Loucy (cell line): ENCODE measurements around the gene POLR3C.

Source experiments
- H2AFZ ChIP-seq: fragments of 200-600 bp; sonication (generic); 2 replicates; pipeline ENCODE4 v1.6.0; 2016; ENCODE audit warnings: antibody characterized with exemption, mild to moderate bottlenecking, low read length, moderate library complexity
- H3F3A ChIP-seq: fragments of 200-600 bp; 2 replicates; pipeline ENCODE4 v1.6.0; 2016; ENCODE audit warnings: antibody characterized with exemption, low read depth, mild to moderate bottlenecking
- H3K27me3 ChIP-seq: fragments of 200-600 bp; sonication (generic); 2 replicates; pipeline ENCODE4 v1.6.1; 2014; ENCODE audit warnings: low read length, mild to moderate bottlenecking; ENCODE audit not compliant: insufficient read depth, poor library complexity, severe bottlenecking
- H3K36me3 ChIP-seq: fragments of 200-600 bp; sonication (generic); 2 replicates; pipeline ENCODE4 v1.6.1; 2016; ENCODE audit warnings: low read length; ENCODE audit not compliant: insufficient read depth
- H3K4me1 ChIP-seq: fragments of 200-600 bp; sonication (generic); 2 replicates; pipeline ENCODE4 v1.5.1; 2014; ENCODE audit warnings: low read length, mild to moderate bottlenecking; ENCODE audit not compliant: insufficient read depth, poor library complexity, severe bottlenecking
- H3K4me2 ChIP-seq: fragments of 200-600 bp; sonication (generic); 2 replicates; pipeline ENCODE4 v1.6.0; 2014; ENCODE audit warnings: antibody characterized with exemption, low read length, low read depth, mild to moderate bottlenecking; ENCODE audit not compliant: poor library complexity, severe bottlenecking
- H3K4me3 ChIP-seq: fragments of 200-600 bp; sonication (generic); 2 replicates; pipeline ENCODE4 v1.5.1; 2014; ENCODE audit warnings: low read length, mild to moderate bottlenecking, mixed read lengths; ENCODE audit not compliant: poor library complexity, severe bottlenecking
- H3K79me2 ChIP-seq: fragments of 200-600 bp; sonication (generic); 2 replicates; pipeline ENCODE4 v1.6.1; 2014; ENCODE audit warnings: low read length; ENCODE audit not compliant: insufficient read depth
- H3K9ac ChIP-seq: fragments of 200-600 bp; sonication (generic); 2 replicates; pipeline ENCODE4 v1.6.0; 2014; ENCODE audit warnings: mild to moderate bottlenecking, low read depth, low read length, moderate library complexity; ENCODE audit not compliant: poor library complexity, severe bottlenecking
- H3K9me2 ChIP-seq: fragments of 200-600 bp; sonication (generic); replicated peaks from 2 replicates; pipeline ENCODE4 v1.6.1; 2016; ENCODE audit warnings: low read depth, low read length, mixed read lengths
- H3K9me3 ChIP-seq: fragments of 200-600 bp; sonication (generic); 2 replicates; pipeline ENCODE4 v1.6.1; 2014; ENCODE audit warnings: mild to moderate bottlenecking, antibody characterized with exemption, low read length, low read depth; ENCODE audit not compliant: insufficient read depth
- H4K20me1 ChIP-seq: fragments of 200-600 bp; sonication (generic); 2 replicates; pipeline ENCODE4 v1.6.0; 2014; ENCODE audit warnings: antibody characterized with exemption, low read length, mild to moderate bottlenecking; ENCODE audit not compliant: insufficient read depth, poor library complexity, severe bottlenecking
- EZH2phosphoT487 ChIP-seq: fragments of 200-600 bp; IDR thresholded peaks from 2 replicates; pipeline ENCODE4 v1.6.1; 2018; ENCODE audit warnings: antibody characterized with exemption, mild to moderate bottlenecking, moderate library complexity, borderline replicate concordance
- TF ChIP-seq, protein P1 (sequence below): fragments of 200-600 bp; sonication (generic); conservative IDR thresholded peaks from 2 replicates; pipeline ENCODE4 v1.5.1; 2014; ENCODE audit warnings: mild to moderate bottlenecking, antibody characterized with exemption, low read length

The POLR3C gene

DNA sequence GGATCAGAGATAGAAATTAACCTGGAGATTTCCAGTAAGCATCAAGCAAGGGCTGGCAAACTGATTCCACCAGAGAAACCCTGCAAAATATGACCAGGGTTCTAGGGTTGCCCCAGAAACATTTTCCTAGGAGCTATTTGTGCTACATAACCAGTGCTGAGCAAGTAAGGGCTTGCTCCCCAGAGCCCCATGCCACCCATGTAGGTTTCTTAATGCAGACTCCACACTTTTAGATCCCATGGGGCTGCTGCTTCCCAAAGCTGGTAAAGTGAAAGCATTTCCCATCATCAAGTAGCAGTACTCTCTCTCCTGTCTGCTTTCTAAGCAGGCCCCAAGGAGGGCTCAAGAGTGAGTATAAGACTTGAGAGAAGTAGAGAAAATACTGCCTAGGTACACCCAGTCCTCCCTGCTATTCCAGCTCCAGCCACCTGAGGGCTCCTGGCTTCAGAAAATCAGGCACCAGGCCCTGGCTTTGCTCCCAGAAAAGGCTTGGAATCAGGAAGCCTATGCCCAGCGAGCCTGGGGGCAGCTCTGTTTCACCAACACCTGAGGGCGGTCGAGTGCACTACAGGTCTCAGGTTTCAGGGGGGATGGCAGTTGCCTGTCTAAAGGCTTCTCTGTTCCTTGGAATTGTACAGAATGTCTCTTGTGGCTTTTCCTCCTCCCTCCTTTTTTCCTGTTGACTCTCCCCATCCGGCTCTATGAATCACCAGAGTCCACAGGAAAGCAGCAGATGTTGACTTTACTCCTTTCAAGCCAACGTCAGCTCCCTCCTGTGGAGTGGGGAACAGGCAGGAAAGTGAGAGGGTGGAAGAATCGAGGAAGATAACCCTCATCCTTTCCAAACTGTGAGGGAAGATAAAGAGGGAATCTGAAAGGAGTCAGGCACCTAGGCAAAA, 67.8 kb downstream of the POLR3C start:
- Histone ChIP-seq H3K9ac (peak overlapping the region; percentile 33), H3K4me2 (no peak overlapping the region)

DNA sequence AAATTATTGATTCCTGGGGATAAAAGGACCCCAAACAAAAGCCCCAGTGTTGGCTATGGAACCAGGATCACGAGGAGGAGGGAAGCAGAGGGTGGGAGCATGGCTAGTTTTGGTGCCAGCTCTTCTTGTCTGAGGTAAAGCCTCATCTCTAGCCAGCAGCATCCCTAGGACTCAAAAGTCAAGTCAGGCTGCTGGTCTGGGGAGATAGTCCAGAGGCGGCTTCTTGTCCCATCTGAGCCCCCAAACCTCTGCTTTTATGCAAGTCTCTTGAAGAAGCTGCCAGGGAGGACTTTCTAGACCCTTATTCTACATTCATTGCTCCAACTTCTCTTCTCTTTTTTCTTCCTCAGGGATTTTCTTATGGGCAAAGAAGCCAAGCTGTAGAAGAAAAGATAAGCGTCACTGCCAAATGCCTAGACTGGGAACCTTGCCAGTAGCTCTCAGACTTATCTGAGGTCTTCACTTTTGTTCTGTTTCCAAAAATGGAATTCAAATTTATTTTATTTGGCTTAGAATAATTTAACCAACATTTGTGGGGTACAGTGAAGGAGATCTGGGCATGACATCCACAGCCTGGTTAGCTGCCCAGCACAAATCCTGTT, 68.6 kb downstream of the POLR3C start:
- TF ChIP-seq, protein P1, sequence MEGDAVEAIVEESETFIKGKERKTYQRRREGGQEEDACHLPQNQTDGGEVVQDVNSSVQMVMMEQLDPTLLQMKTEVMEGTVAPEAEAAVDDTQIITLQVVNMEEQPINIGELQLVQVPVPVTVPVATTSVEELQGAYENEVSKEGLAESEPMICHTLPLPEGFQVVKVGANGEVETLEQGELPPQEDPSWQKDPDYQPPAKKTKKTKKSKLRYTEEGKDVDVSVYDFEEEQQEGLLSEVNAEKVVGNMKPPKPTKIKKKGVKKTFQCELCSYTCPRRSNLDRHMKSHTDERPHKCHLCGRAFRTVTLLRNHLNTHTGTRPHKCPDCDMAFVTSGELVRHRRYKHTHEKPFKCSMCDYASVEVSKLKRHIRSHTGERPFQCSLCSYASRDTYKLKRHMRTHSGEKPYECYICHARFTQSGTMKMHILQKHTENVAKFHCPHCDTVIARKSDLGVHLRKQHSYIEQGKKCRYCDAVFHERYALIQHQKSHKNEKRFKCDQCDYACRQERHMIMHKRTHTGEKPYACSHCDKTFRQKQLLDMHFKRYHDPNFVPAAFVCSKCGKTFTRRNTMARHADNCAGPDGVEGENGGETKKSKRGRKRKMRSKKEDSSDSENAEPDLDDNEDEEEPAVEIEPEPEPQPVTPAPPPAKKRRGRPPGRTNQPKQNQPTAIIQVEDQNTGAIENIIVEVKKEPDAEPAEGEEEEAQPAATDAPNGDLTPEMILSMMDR = no peak
- no peak for TF ChIP-seq EZH2phosphoT487
- Histone ChIP-seq H3K9me3 (no peaks in the 10 kb centered on the region), H3K27me3 (no peaks in the 10 kb centered on the region), H2AFZ (0 out of 2 replicates have a peak overlapping the region, but pooled peaks have one; percentile 52), H3K4me2 (no peak overlapping the region), H3K9me2 (no peaks in the 10 kb centered on the region), H3F3A (no peaks in the 10 kb centered on the region), H3K79me2 (no peaks in the 10 kb centered on the region), H3K4me1 (no peaks in the 10 kb centered on the region), H3K4me3 (no peak overlapping the region), H4K20me1 (no peaks in the 10 kb centered on the region), H3K36me3 (no peaks in the 10 kb centered on the region), H3K9ac (peak overlapping the region; percentile 33)

More for the DNA sequence above, 67.8 kb downstream of the POLR3C start:
- H3K79me2 ChIP-seq = no peaks in the 10 kb centered on the region
- H3K9me3 ChIP-seq = no peaks in the 10 kb centered on the region
- no peaks in the 10 kb centered on the region for H3K9me2 ChIP-seq
- TF ChIP-seq, protein P1 = peak; percentile 94
- no peak for TF ChIP-seq EZH2phosphoT487
- H3K27me3 ChIP-seq = no peaks in the 10 kb centered on the region
- no peaks in the 10 kb centered on the region for H4K20me1 ChIP-seq
- no peaks in the 10 kb centered on the region for H3F3A ChIP-seq
- no peaks in the 10 kb centered on the region for H3K36me3 ChIP-seq
- H2AFZ ChIP-seq = peak overlapping the region; percentile 52
- H3K4me1 ChIP-seq = no peaks in the 10 kb centered on the region
- no peak overlapping the region for H3K4me3 ChIP-seq

DNA sequence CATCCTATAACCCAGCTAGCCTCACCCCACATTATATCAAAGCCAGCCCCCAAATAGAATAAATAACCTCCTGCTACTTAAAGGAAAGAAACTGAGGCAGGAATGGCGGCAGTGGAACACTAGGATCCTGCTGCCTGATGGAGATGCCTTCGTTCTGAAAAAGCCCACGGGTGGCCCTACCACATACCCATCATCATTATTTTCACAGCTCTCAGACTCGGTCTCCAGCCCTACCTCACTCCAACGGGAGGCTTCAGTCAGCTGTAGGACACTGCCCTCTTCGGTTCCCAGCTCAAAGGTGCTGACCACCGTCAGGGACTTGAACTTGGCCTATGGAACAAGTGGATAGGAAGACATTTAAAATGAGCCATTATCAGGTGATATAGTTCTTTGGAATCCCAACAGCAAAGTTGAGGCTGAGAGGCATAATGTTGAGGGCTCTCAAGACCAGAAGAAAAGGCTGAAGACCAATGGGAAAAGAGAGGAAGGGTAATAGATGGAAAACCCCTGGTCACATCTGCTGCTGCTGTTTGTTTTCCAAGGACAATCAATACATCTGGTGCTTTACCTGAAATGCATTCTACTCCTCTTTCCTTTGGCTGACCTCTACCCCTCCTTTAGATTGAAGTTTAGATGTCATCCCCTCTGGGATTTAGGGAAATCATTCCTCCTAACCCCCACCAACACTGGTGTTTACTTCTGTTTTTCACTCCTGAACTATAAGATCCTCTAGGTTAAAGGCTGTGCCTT, 69.5 kb downstream of the POLR3C start:
- no peak for TF ChIP-seq EZH2phosphoT487
- TF ChIP-seq, protein P1 = no peak
- no peak overlapping the region for H3K4me2 ChIP-seq
- H3K4me3 ChIP-seq = no peak overlapping the region
- no peaks in the 10 kb centered on the region for H3K9me2 ChIP-seq
- no peaks in the 10 kb centered on the region for H3K27me3 ChIP-seq
- H2AFZ ChIP-seq = no peak overlapping the region
- no peaks in the 10 kb centered on the region for H3K9me3 ChIP-seq
- no peaks in the 10 kb centered on the region for H3K4me1 ChIP-seq
- no peaks in the 10 kb centered on the region for H4K20me1 ChIP-seq
- H3K9ac ChIP-seq = no peak overlapping the region
- H3K79me2 ChIP-seq = no peaks in the 10 kb centered on the region
- H3K36me3 ChIP-seq = no peaks in the 10 kb centered on the region
- no peaks in the 10 kb centered on the region for H3F3A ChIP-seq
